ENCODE results near the gene AP2A2. TPM values are rescaled to one million over a fixed set of nuclear protein-coding genes. Genes with fewer than 3 reads are reported as not detected.

The AP2A2 gene
- total RNA-seq, 1 experiment from 2014 or later: 62.0 TPM

DNA sequence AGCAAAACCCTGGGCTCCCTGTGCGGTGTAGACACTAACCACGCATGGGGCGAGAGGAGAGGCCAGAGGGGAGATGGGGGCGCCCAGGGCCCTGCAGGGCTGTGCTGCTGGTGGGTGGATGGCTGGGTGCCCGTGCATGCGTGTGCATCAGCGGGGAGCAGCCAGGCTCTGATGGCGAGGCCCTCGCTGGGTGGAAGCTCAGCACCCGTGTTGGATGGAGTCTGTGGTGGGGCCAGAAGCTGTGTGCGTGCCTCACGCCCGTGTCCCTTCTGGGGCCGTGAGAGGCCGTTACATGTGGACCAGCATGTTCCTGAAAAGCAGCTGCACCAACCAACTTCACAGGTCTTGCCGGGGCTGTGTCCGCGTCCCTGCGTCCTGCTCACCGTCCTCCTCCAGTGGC, 77.5 kb downstream of the AP2A2 start:
- no peak for DNase-seq (ENCODE audit: low spot score)
- Histone ChIP-seq H3K27me3 (replicated peaks; ENCODE audit: insufficient read depth, low read depth, low read length, poor library complexity) (no peaks in the 10 kb centered on the region), H3K27ac (ENCODE audit: low read depth, low read length, poor library complexity, severe bottlenecking) (no peak overlapping the region), H3K36me3 (ENCODE audit: insufficient read depth, low read length, poor library complexity, severe bottlenecking) (no peaks in the 10 kb centered on the region), H3K9me3 (ENCODE audit: low read depth, low read length, poor library complexity, severe bottlenecking) (no peaks in the 10 kb centered on the region), H3K4me1 (ENCODE audit: insufficient read depth, low read length, poor library complexity, severe bottlenecking) (no peaks in the 10 kb centered on the region), H3K4me3 (ENCODE audit: low read depth, low read length, poor library complexity, severe bottlenecking) (no peak overlapping the region)
- intact Hi-C loops (cut with micrococcal nuclease; ENCODE audit: unreplicated experiment): no loop called here
- no peak for TF ChIP-seq CTCF (conservative IDR thresholded peaks at IDR 0.05; ENCODE audit: low read depth, low read length)
- no peak for TF ChIP-seq EZH2 (IDR thresholded peaks at IDR 0.05; ENCODE audit: borderline replicate concordance, low read depth, low read length, poor library complexity, severe bottlenecking)
- POLR2A ChIA-PET (ENCODE audit: low non-redundant PET): no interaction called here
- BruUV-seq (replicated peaks): no TSS peak
- CTCF ChIA-PET: no interaction called here

- BruUV-seq (replicated peaks): no TSS peak
- Histone ChIP-seq H3K27me3 (replicated peaks; ENCODE audit: insufficient read depth, low read depth, low read length, poor library complexity) (no peaks in the 10 kb centered on the region), H3K9me3 (ENCODE audit: low read depth, low read length, poor library complexity, severe bottlenecking) (no peaks in the 10 kb centered on the region), H3K36me3 (ENCODE audit: insufficient read depth, low read length, poor library complexity, severe bottlenecking) (peaks cover 11% of the 10 kb centered on the region), H3K4me1 (ENCODE audit: insufficient read depth, low read length, poor library complexity, severe bottlenecking) (no peaks in the 10 kb centered on the region), H3K4me3 (ENCODE audit: low read depth, low read length, poor library complexity, severe bottlenecking) (no peak overlapping the region), H3K27ac (ENCODE audit: low read depth, low read length, poor library complexity, severe bottlenecking) (no peak overlapping the region)
- TF ChIP-seq CTCF (conservative IDR thresholded peaks at IDR 0.05; ENCODE audit: low read depth, low read length) (no peak), EZH2 (IDR thresholded peaks at IDR 0.05; ENCODE audit: borderline replicate concordance, low read depth, low read length, poor library complexity, severe bottlenecking) (no peak)
- no peak for DNase-seq (ENCODE audit: low spot score)
- CTCF ChIA-PET: no interaction called here
- POLR2A ChIA-PET (ENCODE audit: low non-redundant PET): no interaction called here
- intact Hi-C loops (cut with micrococcal nuclease; ENCODE audit: unreplicated experiment): no loop called here
Observed at GRCh38 chr11:1005928-1006327, 80.3 kb downstream of the AP2A2 start.

GRCh38 chr11:1006762-1007161, 81.1 kb downstream of the AP2A2 start:
- POLR2A ChIA-PET (ENCODE audit: low non-redundant PET): no interaction called here
- H3K27ac ChIP-seq (ENCODE audit: low read depth, low read length, poor library complexity, severe bottlenecking): no peak overlapping the region
- intact Hi-C loops (cut with micrococcal nuclease; ENCODE audit: unreplicated experiment): no loop called here
- no TSS peak for BruUV-seq (replicated peaks)
- peaks cover 13% of the 10 kb centered on the region for H3K36me3 ChIP-seq (ENCODE audit: insufficient read depth, low read length, poor library complexity, severe bottlenecking)
- no peaks in the 10 kb centered on the region for H3K4me1 ChIP-seq (ENCODE audit: insufficient read depth, low read length, poor library complexity, severe bottlenecking)
- DNase-seq (ENCODE audit: low spot score): no peak
- no peak for TF ChIP-seq CTCF (conservative IDR thresholded peaks at IDR 0.05; ENCODE audit: low read depth, low read length)
- no peak for TF ChIP-seq EZH2 (IDR thresholded peaks at IDR 0.05; ENCODE audit: borderline replicate concordance, low read depth, low read length, poor library complexity, severe bottlenecking)
- no peaks in the 10 kb centered on the region for H3K9me3 ChIP-seq (ENCODE audit: low read depth, low read length, poor library complexity, severe bottlenecking)
- CTCF ChIA-PET: no interaction called here
- no peak overlapping the region for H3K4me3 ChIP-seq (ENCODE audit: low read depth, low read length, poor library complexity, severe bottlenecking)
- H3K27me3 ChIP-seq (replicated peaks; ENCODE audit: insufficient read depth, low read depth, low read length, poor library complexity): no peaks in the 10 kb centered on the region
